ENCODE results near the gene ELMO2.

The ELMO2 gene

GRCh38 chr20:46331611-46332361 lies 74.6 kb downstream of the ELMO2 start:
- DNase-seq, result no peak

- no peak for DNase-seq
Measured at GRCh38 chr20:46330831-46331371, 75.5 kb downstream of the ELMO2 start.

GRCh38 chr20:46330072-46330763 lies 76.2 kb downstream of the ELMO2 start:
- peak; percentile 55 to 88 for DNase-seq

GRCh38 chr20:46328200-46328882 lies 78.1 kb downstream of the ELMO2 start:
- DNase-seq, result no peak

GRCh38 chr20:46327557-46327956 lies 78.9 kb downstream of the ELMO2 start:
- no peak for DNase-seq

- DNase-seq, result no peak
Measured at GRCh38 chr20:46325789-46326188, 80.6 kb downstream of the ELMO2 start.

GRCh38 chr20:46324960-46325703 lies 81.3 kb downstream of the ELMO2 start:
- peak in 1 of 2 experiments; percentile 16 for DNase-seq

- no peak for DNase-seq
Measured at GRCh38 chr20:46324379-46324778, 82.0 kb downstream of the ELMO2 start.

GRCh38 chr20:46323557-46323956 lies 82.9 kb downstream of the ELMO2 start:
- no peak for DNase-seq

- DNase-seq, result no peak
Measured at GRCh38 chr20:46322641-46323040, 83.8 kb downstream of the ELMO2 start.

- DNase-seq, result peak; percentile 30 to 75
Measured at GRCh38 chr20:46317685-46318177, 88.7 kb downstream of the ELMO2 start.

GRCh38 chr20:46316984-46317684 lies 89.3 kb downstream of the ELMO2 start:
- peak; percentile 73 to 87 for DNase-seq
